ELR (cell line): Measurements from ENCODE around the gene PHF8.

Experiments used
- DNase-seq: peaks from one replicate; pipeline ENCODE4 v3.0.0-alpha.2; 2015; ENCODE audit warnings: low read depth

Gene PHF8

GRCh38 chrX:54012830-54013500, 31.3 kb downstream of the PHF8 start:
- DNase-seq: no peak

- DNase-seq: no peak
These were observed 36.6 kb downstream of the PHF8 start for GRCh38 chrX:54007682-54008081.

- no peak for DNase-seq
These were observed 46.5 kb downstream of the PHF8 start for GRCh38 chrX:53997724-53998123.

- peak; percentile 9 for DNase-seq
These were observed 51.7 kb downstream of the PHF8 start for GRCh38 chrX:53992589-53992988.

GRCh38 chrX:53990171-53990570, 54.1 kb downstream of the PHF8 start:
- no peak for DNase-seq

- no peak for DNase-seq
These were observed 59.4 kb downstream of the PHF8 start for GRCh38 chrX:53984895-53985294.

- no peak for DNase-seq
These were observed 69.7 kb downstream of the PHF8 start for GRCh38 chrX:53974529-53974928.

GRCh38 chrX:53969540-53969939, 74.7 kb downstream of the PHF8 start:
- DNase-seq: no peak

GRCh38 chrX:53950130-53950733, 94.0 kb downstream of the PHF8 start:
- no peak for DNase-seq

- no peak for DNase-seq
These were observed 104.1 kb downstream of the PHF8 start for GRCh38 chrX:53940180-53940579.

GRCh38 chrX:53939127-53939526, 105.1 kb downstream of the PHF8 start:
- no peak for DNase-seq

GRCh38 chrX:53930515-53931380, 113.5 kb downstream of the PHF8 start:
- peak; percentile 58 for DNase-seq

GRCh38 chrX:53926030-53926429, 118.2 kb downstream of the PHF8 start:
- DNase-seq: no peak

GRCh38 chrX:53918702-53919101, 125.6 kb downstream of the PHF8 start:
- DNase-seq: no peak

GRCh38 chrX:53900623-53901022, 143.7 kb downstream of the PHF8 start:
- no peak for DNase-seq

GRCh38 chrX:53895270-53895669, 149.0 kb downstream of the PHF8 start:
- no peak for DNase-seq
